Measurements from ENCODE around the gene UBXN10. TPM values are rescaled to one million over a fixed set of nuclear protein-coding genes. Genes with fewer than 3 reads are reported as not detected.

UBXN10 gene
- total and polyA plus RNA-seq, 2 of the 8 experiments (the other 6 are each of a cell fraction or from before 2014, with no cell fraction given) = 0.43 to 0.68 TPM

GRCh38 chr1:20212685-20213331 lies 26.9 kb downstream of the UBXN10 start (continued):
- 0 out of 2 replicates have a peak, but pooled peaks have one; percentile 52 for TF ChIP-seq TAF1 (IDR thresholded peaks at IDR 0.05; ENCODE audit: low read depth, low read length)
- TF ChIP-seq RAD21 (IDR thresholded peaks at IDR 0.05 in 1 of 2, conservative IDR thresholded peaks at IDR 0.05 in 1 of 2; ENCODE audit: low read depth in 2 of 2, low read length in 2 of 2) = peak; percentile 79 to 88
- TF ChIP-seq TBP (IDR thresholded peaks at IDR 0.05; ENCODE audit: low read depth, low read length) = peak; percentile 77
- TF ChIP-seq CEBPB (IDR thresholded peaks at IDR 0.05; ENCODE audit: low read depth, low read length) = no peak; the same call in 1 of the 2 replicates
